GM18870 (cell line): ENCODE data around the gene TNKS1BP1.
"Not testable (repeated sequence)": the region's sequence is repeated elsewhere in the genome, so short reads cannot be mapped to it uniquely, and the experiment has no call there.

Experiments used
- ATAC-seq: cut with Tn5 transposase; IDR thresholded peaks from one replicate; pipeline ENCODE4 v1.9.1; 2021; ENCODE audit warnings: moderate library complexity; ENCODE audit not compliant: unreplicated experiment

Gene TNKS1BP1

GRCh38 chr11:57356268-57356667 is 31.5 kb upstream of the TNKS1BP1 start:
- ATAC-seq: no peak

DNA sequence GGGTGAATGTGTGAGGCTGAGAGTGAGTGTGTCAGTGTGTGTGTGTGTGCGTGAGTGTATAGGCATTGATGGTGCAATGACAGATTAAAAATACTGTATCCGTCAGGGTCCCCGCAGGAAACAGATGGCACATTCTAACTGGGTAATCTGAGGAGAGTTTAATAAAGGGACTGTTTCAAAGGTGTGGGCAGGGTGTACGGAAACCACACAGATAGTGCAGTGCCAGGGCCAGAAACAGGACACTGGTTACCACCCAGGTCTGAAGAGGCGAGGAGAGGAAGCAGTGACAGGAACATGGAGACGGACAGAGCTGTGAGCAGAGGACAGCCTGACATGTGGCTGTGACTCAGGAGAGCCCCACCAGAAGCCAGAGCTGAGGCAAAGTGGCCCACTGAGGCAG is 29.9 kb upstream of the TNKS1BP1 start:
- no peak for ATAC-seq

GRCh38 chr11:57353852-57354251 is 29.1 kb upstream of the TNKS1BP1 start:
- ATAC-seq: no peak

- no peak for ATAC-seq
These were observed 28.7 kb upstream of the TNKS1BP1 start for GRCh38 chr11:57353446-57353845.

DNA sequence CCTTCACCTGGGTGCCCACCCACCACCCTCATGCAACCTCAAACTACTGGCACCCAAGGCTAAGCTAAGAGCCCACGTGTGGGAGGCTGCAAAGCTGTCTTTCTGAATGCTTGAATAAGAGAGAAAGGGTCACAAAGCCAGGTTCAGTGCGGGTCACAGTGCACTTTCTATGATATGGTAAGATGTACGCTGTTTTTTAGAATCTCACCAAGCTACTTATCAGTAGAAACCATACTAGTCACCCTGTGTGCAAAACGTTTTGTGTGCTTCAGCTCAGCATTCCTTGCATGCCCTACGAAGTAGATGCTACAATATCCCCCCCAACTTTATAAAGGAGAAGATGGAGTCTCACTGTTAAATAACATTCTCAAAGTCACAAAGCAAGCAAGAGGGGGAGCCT is 28.3 kb upstream of the TNKS1BP1 start:
- ATAC-seq: no peak

- ATAC-seq: no peak
These were observed 24.9 kb upstream of the TNKS1BP1 start for GRCh38 chr11:57349491-57350274.

DNA sequence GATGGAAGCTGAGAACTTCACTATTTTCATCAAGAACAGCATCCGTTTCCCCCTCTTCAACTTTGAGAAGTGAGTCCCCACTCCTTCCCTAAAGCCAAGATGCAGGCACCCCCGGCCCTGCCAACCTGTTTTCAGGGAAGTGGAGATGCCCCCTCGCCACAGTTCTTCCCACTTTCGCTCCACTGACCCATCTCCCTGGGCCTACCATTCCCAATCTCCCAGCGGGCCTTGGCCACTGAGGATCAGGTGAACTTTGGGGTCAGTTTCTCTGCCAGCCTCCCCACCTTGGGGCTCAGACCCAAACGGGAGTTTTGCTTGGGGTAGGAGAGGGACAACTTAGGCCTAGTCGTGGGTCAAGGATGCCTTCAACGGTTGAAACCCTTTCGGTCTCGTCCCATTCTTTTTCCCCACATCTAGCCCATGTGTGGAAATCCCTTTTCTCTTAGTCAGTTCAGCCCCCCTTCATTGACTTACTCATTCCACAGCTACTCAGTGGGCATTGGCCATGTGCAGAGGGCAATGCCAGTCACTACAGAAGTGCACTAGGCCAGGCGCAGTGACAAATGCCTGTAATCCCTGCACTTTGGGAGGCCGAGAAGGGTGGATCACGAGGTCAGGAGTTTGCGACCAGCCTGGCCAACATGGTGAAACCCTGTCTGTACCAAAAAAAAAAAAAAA is 24.0 kb upstream of the TNKS1BP1 start:
- ATAC-seq: no peak

DNA sequence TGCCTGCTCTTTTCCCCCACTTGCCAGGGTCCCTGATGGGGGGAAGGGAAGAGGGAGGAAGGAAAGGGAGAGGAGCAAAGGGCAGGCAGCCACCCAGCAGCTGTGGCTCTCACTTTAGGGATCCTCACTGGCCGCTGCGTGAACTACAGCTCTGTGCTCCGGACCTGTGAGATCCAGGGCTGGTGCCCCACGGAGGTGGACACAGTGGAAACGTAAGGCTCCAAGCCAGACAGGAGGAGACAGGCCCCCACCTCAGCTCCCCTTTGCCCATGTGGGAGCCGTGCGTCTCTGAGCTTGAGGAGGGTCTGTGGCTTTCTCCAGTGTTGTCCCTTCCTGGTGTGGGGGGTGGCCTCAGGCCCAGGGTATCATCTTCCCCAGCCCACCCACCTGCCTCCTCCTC is 23.3 kb upstream of the TNKS1BP1 start:
- ATAC-seq: no peak

- no peak for ATAC-seq
These were observed 22.6 kb upstream of the TNKS1BP1 start for GRCh38 chr11:57347336-57347735.

DNA sequence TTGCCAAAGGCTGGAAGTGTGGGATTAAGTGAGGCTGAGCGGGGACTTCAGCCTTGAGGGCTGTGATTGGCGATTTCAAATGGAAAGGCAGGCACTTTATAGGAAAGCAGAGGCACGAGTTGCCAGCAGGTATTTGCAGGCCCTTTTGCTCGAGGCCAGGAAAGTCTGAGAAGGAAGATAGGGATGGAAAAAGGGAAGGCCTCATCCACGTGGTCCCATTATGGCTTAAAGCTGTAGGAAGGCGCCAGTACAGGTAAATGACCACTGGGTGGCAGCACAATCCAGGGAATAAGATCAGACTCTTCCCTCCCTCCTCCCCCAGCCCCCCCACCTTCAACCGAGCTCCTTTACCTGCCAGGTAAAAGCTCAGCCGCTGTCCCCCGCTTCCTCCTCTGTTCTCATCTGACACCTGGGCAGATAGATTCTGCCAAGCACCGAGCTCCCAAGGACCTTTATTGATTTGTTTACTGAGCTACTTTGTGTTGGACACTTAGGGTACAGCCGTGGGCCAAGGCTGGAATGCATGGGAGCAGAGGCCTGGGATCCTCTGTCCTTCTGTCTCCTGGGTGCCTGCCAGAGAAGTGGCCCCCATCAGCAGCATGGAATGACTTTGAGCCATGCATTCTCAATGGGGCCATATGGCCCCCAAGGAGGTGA is 20.9 kb upstream of the TNKS1BP1 start:
- peak; percentile 60 for ATAC-seq

- ATAC-seq: no peak
These were observed 20.1 kb upstream of the TNKS1BP1 start for GRCh38 chr11:57344826-57345225.

DNA sequence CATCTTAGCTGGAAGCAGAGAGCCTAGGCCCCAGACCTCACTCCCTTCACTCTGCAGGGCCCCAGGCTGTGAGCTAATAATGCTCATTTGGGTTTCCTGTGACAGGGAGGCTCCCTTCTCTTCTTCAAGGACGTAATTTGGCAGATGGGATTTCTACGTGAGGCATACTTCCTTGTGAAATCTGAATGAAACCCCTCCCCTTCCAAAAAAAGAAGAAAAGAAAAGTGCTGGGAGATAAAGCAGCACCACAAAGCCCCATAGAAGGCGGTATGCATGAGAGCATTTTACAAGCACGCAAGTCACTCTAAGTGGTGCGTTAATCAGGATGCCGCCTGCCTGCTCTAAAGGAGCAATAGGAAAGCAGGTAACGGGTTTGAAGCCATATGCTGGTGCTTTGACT is 19.1 kb upstream of the TNKS1BP1 start:
- no peak for ATAC-seq

GRCh38 chr11:57342702-57343101 is 17.9 kb upstream of the TNKS1BP1 start:
- no peak for ATAC-seq

DNA sequence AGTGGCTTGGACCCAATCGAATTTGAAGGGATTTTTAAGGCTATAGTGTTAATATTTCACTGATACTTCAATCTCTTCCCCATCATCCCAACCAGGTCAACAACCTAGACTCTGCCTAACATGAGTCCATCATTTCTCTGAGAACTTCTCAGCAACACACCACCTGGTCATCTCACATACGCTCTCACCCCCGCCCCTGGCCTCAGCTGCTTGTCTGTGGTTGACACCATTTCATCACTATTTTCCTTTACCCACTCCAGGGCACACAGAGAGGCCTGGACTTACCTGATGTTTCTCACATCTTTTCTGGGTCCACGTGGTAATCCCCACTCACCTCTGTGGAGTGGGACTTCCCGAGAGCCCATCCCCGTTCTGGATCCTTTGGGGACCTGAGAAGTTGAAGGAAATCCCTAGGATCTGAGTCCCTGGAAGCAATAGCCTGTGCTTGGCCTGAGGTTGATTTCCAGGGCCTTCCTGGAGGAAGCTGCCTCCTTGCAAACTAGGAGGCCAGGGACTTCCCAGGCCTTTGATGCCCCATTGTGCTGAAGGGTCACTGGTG is 16.6 kb upstream of the TNKS1BP1 start:
- ATAC-seq: no peak

DNA sequence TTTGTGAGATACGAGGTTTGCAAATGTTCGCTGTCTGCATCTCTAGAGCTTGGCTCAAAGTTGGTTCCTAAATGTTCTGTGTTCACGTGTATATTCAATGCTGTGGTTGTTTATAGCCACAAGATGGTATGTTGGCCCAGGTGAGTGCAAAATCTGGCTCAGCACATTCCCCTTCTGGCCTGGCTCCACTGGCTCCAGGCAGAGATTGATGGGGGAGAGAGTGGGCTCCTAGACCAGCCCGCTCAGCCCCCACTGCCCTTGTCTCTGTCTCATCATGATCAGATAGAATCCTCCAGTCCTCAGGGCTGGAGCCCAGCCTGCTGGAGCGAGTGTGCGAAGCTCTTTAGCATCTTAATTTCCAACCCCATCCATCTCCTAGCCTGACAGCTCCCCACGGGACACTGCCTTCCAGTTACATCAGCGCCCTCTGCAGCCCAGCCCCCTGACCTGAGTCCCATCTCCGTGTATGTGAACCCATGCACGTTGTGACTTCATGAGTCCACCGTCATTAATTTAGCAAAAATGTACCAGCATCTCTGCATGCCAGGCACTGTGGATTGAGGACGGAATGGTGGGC is 15.4 kb upstream of the TNKS1BP1 start:
- no peak for ATAC-seq

DNA sequence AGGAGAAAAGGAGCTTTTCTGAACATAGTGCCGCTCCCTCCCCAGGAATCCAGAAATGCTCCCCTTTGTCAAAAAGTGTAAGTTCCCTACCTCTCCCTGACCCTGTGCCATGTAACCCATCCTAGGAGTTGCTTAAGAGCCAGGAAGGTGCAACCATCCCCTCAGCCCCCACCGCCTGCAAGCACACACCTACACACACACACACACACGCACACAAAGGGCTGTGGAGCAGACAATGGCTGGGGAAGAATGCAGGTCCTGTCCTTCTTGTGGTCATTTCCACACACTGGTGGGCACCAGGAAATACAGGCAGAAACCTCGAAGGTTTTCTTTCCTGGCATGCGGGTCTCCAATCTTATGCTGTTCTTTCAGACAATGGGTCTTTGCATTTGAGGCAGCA is 14.6 kb upstream of the TNKS1BP1 start:
- ATAC-seq: no peak

DNA sequence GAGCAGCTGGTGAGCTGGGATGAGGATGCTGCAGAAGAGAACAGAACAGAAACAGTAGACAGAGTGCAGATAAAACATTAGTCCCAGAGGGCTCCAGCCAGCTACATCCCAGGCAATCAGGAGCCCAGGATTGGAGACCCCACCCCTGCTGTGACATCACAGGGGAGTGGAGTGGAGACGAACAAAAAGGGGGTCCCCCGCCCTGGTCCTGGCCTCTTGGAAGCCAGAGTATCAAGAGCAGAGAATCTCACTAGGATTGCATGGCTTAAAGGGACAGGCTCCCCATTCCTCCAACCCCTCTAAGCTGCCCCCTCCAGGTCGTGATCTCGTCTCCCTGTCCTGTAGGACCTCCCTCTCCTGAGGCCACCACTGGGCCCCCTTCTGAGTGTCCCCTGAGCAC is 13.4 kb upstream of the TNKS1BP1 start, which contains the start of gene P2RX3:
P2RX3 (plus strand) TSS at position 211 of the 400 bp plus-strand sequence. CDS start 199 bp downstream, outside the sequence.
- no peak for ATAC-seq

GRCh38 chr11:57336856-57337255 is 12.1 kb upstream of the TNKS1BP1 start:
- not testable (repeated sequence) for ATAC-seq

DNA sequence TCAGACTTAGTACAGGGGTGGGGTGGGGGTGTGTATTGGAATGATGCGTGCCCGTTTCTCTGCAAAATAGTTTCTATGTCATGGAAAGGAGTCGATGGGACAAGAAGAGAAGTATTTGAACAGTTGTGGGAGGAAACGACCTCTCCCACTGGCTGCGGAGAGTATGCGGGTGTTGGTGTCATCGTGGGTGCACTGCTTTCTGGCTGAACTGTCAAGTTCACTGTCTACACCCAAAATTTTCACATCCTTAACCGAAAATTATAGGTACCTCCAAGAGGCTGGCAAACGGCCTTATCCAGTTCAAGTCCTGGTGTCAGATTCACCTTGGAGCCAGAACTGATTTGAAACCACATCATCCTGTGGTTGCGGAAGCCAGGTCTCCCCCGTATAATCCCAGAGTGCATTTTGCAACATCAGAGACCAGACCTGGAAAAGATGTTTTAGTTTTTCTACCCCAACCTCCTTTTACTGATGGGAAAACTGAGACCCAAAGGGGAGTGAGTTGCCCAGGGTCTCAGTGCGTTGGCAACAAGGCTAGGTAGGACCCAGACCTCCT is 11.4 kb upstream of the TNKS1BP1 start:
- no peak for ATAC-seq

DNA sequence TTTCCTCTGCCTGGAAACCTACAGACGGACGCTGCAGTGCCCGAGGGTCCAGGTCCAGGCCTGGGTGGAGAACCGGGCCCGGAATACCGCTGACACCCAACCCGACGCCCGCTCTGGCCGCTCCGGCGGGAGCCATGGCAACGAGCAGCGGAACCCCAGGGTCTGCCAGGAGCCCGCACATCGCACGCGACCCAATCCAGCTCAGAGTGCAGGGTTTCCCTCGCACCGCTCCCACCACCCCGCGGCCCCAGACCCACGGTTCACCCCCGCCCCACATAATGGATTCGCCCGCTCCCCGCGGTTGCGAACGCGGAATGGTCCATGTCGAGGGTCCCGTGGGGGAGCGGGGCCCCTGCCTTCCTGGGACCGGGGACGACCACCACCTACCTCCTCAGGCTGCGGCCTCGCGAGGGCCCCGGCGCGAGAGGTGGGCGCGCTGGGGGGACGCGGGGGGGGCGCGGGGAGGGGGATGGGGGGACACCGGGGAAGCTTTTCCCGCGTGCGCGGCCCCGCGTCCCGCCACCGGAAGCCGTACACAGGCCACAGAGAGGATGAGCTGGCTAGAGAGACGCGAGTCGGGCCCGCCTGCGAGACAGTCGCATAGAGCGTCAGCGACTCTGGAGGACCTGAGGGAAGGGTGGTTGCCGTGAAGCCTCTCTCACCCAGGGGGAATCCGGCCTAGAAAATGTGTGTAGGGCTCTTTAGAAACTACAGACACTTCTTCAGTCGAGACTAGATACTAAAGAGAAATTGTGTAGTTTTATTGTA is 10.8 kb upstream of the TNKS1BP1 start, which contains the start of gene SSRP1:
SSRP1 (minus strand) TSS at position 550 of the 768 bp plus-strand sequence. CDS start 771 bp downstream, outside the sequence.
- ATAC-seq: peak; percentile 89
